Esophagus squamous epithelium (tissue), 4 donors: ENCODE measurements around the gene CCL4.

ENCODE experiments used
- CTCF ChIP-seq, 6 experiments: fragments of 450-650 bp in 4 of 6; fragments of 200-600 bp in 2 of 6; sonication (generic) in 2 of 6; IDR thresholded peaks; one replicate each; pipeline ENCODE4 v1.5.1; 2016 to 2019; ENCODE audit warnings: antibody characterized with exemption in 6 of 6, mild to moderate bottlenecking in 4 of 6, moderate library complexity in 4 of 6
- POLR2A ChIP-seq, 4 donors: fragments of 450-650 bp; IDR thresholded peaks; one replicate each; pipeline ENCODE4 v1.6.1; 2017; ENCODE audit warnings: antibody characterized with exemption in 4 of 4, mild to moderate bottlenecking in 4 of 4, moderate library complexity in 3 of 4

- TF ChIP-seq CTCF (IDR thresholded peaks at IDR 0.05) (no peak), POLR2A (IDR thresholded peaks at IDR 0.05) (no peak)
Observed at GRCh38 chr17:36055171-36055570, 48.5 kb upstream of the CCL4 start.
